ENCODE results near the gene LRMDA.

The LRMDA gene

DNA sequence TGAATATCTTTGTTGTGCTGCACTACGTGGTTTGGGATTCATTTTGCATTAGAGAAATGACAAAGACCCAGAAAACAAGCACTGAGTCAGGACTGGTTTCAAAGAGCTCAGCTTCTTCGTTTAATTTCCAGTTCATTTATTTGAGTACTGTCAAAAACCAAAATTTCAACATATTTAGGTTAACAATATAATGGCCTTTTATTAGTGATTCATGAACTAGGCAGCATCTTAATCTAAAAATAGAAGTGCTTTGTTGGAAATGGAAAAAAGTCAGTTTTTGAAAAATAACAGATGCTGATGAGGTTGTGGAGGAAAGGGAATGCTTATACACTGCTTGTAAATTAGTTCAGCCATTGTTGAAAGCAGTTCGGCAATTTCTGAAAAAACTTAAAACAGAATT lies 856.4 kb downstream of the LRMDA start:
- no peak for DNase-seq
- H3K9me3 ChIP-seq: no peaks in the 10 kb centered on the region
- no peaks in the 10 kb centered on the region for H3K27me3 ChIP-seq
- TF ChIP-seq, protein P1, sequence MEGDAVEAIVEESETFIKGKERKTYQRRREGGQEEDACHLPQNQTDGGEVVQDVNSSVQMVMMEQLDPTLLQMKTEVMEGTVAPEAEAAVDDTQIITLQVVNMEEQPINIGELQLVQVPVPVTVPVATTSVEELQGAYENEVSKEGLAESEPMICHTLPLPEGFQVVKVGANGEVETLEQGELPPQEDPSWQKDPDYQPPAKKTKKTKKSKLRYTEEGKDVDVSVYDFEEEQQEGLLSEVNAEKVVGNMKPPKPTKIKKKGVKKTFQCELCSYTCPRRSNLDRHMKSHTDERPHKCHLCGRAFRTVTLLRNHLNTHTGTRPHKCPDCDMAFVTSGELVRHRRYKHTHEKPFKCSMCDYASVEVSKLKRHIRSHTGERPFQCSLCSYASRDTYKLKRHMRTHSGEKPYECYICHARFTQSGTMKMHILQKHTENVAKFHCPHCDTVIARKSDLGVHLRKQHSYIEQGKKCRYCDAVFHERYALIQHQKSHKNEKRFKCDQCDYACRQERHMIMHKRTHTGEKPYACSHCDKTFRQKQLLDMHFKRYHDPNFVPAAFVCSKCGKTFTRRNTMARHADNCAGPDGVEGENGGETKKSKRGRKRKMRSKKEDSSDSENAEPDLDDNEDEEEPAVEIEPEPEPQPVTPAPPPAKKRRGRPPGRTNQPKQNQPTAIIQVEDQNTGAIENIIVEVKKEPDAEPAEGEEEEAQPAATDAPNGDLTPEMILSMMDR (IDR thresholded peaks at IDR 0.05): no peak
- no peak overlapping the region for H3K4me3 ChIP-seq
- peaks cover 0 to 30% (median 0%) of the 10 kb centered on the region in 4 donors for H3K4me1 ChIP-seq
- intact Hi-C loops (cut with DNase I; ENCODE audit: low total_unique reads): no loop called here
- H3K27ac ChIP-seq: no peak overlapping the region
- no peaks in the 10 kb centered on the region for H3K36me3 ChIP-seq

- TF ChIP-seq, protein P1 (IDR thresholded peaks at IDR 0.05): no peak
- Histone ChIP-seq H3K36me3 (no peaks in the 10 kb centered on the region), H3K27me3 (no peaks in the 10 kb centered on the region), H3K27ac (no peak overlapping the region), H3K9me3 (no peaks in the 10 kb centered on the region), H3K4me1 (peaks cover 0 to 42% (median 12%) of the 10 kb centered on the region in 4 donors), H3K4me3 (no peak overlapping the region)
- intact Hi-C loops (cut with DNase I; ENCODE audit: low total_unique reads): no loop called here
- no peak for DNase-seq
Measured at GRCh38 chr10:76291175-76291574, 859.8 kb downstream of the LRMDA start.

DNA sequence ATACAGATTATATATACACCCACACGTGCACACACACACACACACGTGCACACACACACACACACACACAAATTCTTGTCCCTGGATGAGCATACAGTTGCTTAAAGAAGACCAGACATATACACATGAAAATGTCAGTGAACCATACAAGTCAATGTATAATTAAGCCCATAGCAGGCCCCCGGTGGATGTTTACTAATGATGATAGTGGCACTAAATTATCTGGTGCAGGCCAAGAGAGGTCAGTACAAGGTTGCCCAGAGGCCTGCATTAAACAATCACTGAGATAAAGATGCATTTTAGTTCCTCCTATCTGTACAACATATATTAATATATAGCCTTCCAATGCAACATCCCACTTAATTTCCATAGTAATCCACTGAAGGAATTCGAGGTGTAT lies 860.5 kb downstream of the LRMDA start:
- intact Hi-C loops (cut with DNase I; ENCODE audit: low total_unique reads): no loop called here
- H3K36me3 ChIP-seq: no peaks in the 10 kb centered on the region
- H3K4me1 ChIP-seq: peaks cover 0 to 37% (median 12%) of the 10 kb centered on the region in 4 donors
- no peak overlapping the region for H3K4me3 ChIP-seq
- no peak overlapping the region for H3K27ac ChIP-seq
- no peaks in the 10 kb centered on the region for H3K9me3 ChIP-seq
- no peak for DNase-seq
- TF ChIP-seq, protein P1 (IDR thresholded peaks at IDR 0.05): no peak
- no peaks in the 10 kb centered on the region for H3K27me3 ChIP-seq

DNA sequence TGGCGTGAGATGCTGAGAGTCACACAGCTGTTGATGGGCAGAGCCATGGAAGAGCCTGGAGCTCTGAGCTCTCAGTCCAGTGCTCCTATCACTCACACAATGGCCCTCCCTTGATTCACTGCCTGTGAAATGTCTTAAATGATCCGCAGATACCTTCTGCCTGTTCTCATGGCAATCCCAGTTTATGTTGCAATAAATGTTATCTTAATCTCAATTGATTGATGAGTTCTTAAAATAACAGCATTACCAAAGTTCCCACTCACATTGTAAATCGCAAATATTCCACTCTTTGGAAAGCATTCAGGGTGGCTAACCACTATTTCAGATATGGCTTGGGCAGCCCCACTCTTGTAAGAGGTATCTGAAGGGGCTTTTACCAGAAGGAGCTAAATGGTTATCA lies 865.5 kb downstream of the LRMDA start:
- Histone ChIP-seq H3K4me3 (no peak overlapping the region), H3K27ac (no peak overlapping the region), H3K27me3 (no peaks in the 10 kb centered on the region), H3K9me3 (no peaks in the 10 kb centered on the region), H3K4me1 (peaks cover 0 to 33% (median 12%) of the 10 kb centered on the region in 4 donors), H3K36me3 (no peaks in the 10 kb centered on the region)
- TF ChIP-seq, protein P1 (IDR thresholded peaks at IDR 0.05): no peak
- intact Hi-C loops (cut with DNase I; ENCODE audit: low total_unique reads): no loop called here
- DNase-seq: no peak

DNA sequence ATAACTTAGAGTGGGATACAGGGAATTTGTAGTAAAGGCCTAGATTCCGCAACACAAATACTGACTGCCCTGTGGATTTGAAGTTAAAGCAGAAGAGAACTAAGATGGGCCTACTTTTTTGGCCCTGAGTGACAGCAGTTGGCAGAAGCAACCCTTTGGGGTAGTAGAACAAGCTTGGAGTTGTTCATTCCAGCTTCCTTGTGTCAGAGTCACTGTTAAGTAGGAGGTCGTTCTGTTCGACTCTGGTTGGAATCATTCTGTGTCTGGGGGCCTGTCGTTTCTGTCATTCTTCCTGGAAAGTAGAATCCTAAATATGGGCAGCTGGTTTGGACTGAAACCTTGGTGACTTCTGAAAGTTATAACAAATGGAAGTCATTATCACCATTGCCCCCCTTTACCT lies 865.9 kb downstream of the LRMDA start:
- DNase-seq: no peak
- no peaks in the 10 kb centered on the region for H3K9me3 ChIP-seq
- no peaks in the 10 kb centered on the region for H3K36me3 ChIP-seq
- no peak overlapping the region for H3K4me3 ChIP-seq
- H3K27me3 ChIP-seq: no peaks in the 10 kb centered on the region
- intact Hi-C loops (cut with DNase I; ENCODE audit: low total_unique reads): no loop called here
- TF ChIP-seq, protein P1 (IDR thresholded peaks at IDR 0.05): no peak
- H3K4me1 ChIP-seq: peaks cover 0 to 37% (median 12%) of the 10 kb centered on the region in 4 donors
- no peak overlapping the region for H3K27ac ChIP-seq

GRCh38 chr10:76297780-76298281 lies 866.4 kb downstream of the LRMDA start:
- DNase-seq: no peak
- Histone ChIP-seq H3K9me3 (no peaks in the 10 kb centered on the region), H3K27me3 (no peaks in the 10 kb centered on the region), H3K4me1 (peaks cover 0 to 41% (median 12%) of the 10 kb centered on the region in 4 donors), H3K27ac (no peak overlapping the region), H3K36me3 (no peaks in the 10 kb centered on the region), H3K4me3 (no peak overlapping the region)
- TF ChIP-seq, protein P1 (IDR thresholded peaks at IDR 0.05): no peak
- intact Hi-C loops (cut with DNase I; ENCODE audit: low total_unique reads): no loop called here

All from tibial artery (tissue), 4 donors.